Keratinocyte (primary cell): ENCODE results near the gene HUS1. TPM values are rescaled to one million over a fixed set of nuclear protein-coding genes. Genes with fewer than 3 reads are reported as not detected.
"Not testable (repeated sequence)": the region's sequence is repeated elsewhere in the genome, so short reads cannot be mapped to it uniquely, and the experiment has no call there.

ENCODE experiments used
- DNase-seq: peaks from one replicate; pipeline ENCODE4 v3.0.0-alpha.2; 2011; ENCODE audit warnings: low read depth, missing footprints, low spot score
- FAIRE-seq: peaks from 2 replicates; lab custom pipeline; 2011; peaks lifted over from hg19 to GRCh38; lab: Jason Lieb, UNC
- H2AFZ ChIP-seq: 2 replicates; pipeline ENCODE4 v1.6.0; 2012; ENCODE audit warnings: low read length, control low read depth, inconsistent platforms; ENCODE audit not compliant: control insufficient read depth
- H3K27ac ChIP-seq: 2 replicates; pipeline ENCODE4 v1.5.1; 2011; ENCODE audit warnings: low read length; ENCODE audit not compliant: control insufficient read depth, insufficient read depth
- H3K27me3 ChIP-seq: 3 replicates; pipeline ENCODE4 v1.6.0; 2011; ENCODE audit warnings: low read length; ENCODE audit not compliant: control insufficient read depth, insufficient read depth; ENCODE audit errors: extremely low read depth
- H3K36me3 ChIP-seq, 2 experiments: 2 replicates in 1 of 2; 3 replicates in 1 of 2; pipeline ENCODE4 v1.5.1; 2011; ENCODE audit warnings: low read length in 2 of 2, mild to moderate bottlenecking in 1 of 2; ENCODE audit not compliant: control insufficient read depth in 2 of 2, insufficient read depth in 2 of 2; ENCODE audit errors: extremely low read depth in 1 of 2
- H3K4me1 ChIP-seq: 3 replicates; pipeline ENCODE4 v1.5.1; 2011; ENCODE audit warnings: low read length; ENCODE audit not compliant: control insufficient read depth, insufficient read depth; ENCODE audit errors: extremely low read depth
- H3K4me2 ChIP-seq: 3 replicates; pipeline ENCODE4 v1.6.0; 2011; ENCODE audit warnings: low read depth, low read length; ENCODE audit not compliant: control insufficient read depth, insufficient read depth; ENCODE audit errors: extremely low read depth
- H3K4me3 ChIP-seq, 3 experiments: fragments of 200-600 bp in 1 of 3; sonication (generic) in 1 of 3; 2 replicates in 2 of 3; 3 replicates in 1 of 3; pipeline ENCODE4 v1.5.1; 2011 to 2016; ENCODE audit warnings: low read length in 3 of 3, mild to moderate bottlenecking in 3 of 3, control low read depth in 2 of 3, inconsistent platforms in 1 of 3, low read depth in 1 of 3, mixed read lengths in 1 of 3, mixed run types in 1 of 3, moderate library complexity in 1 of 3; ENCODE audit not compliant: control insufficient read depth in 2 of 3, insufficient read depth in 2 of 3; ENCODE audit errors: extremely low read depth in 1 of 3
- H3K79me2 ChIP-seq: 2 replicates; pipeline ENCODE4 v1.6.0; 2012; ENCODE audit warnings: low read length; ENCODE audit not compliant: control insufficient read depth, insufficient read depth
- H3K9ac ChIP-seq: 3 replicates; pipeline ENCODE4 v1.6.0; 2011; ENCODE audit warnings: low read length; ENCODE audit not compliant: control insufficient read depth, insufficient read depth; ENCODE audit errors: extremely low read depth
- H3K9me1 ChIP-seq: 3 replicates; pipeline ENCODE4 v1.6.0; 2011; ENCODE audit warnings: low read length; ENCODE audit not compliant: control insufficient read depth, insufficient read depth; ENCODE audit errors: extremely low read depth
- H3K9me3 ChIP-seq: 2 replicates; pipeline ENCODE4 v1.5.1; 2012; ENCODE audit warnings: low read depth, low read length; ENCODE audit not compliant: control insufficient read depth
- H4K20me1 ChIP-seq: 3 replicates; pipeline ENCODE4 v1.6.0; 2011; ENCODE audit warnings: low read length; ENCODE audit not compliant: control insufficient read depth, insufficient read depth; ENCODE audit errors: extremely low read depth
- CTCF ChIP-seq, 3 experiments: IDR thresholded peaks in 1 of 3; conservative IDR thresholded peaks in 1 of 3; optimal IDR thresholded peaks in 1 of 3; 2 replicates in 2 of 3; 3 replicates in 1 of 3; pipeline versions ENCODE3 to v1.5.1; 2011; ENCODE audit warnings: low read length in 3 of 3, mild to moderate bottlenecking in 3 of 3, moderate library complexity in 2 of 3, control low read depth in 1 of 3, inconsistent platforms in 1 of 3; ENCODE audit not compliant: insufficient read depth in 2 of 3; ENCODE audit errors: extremely low read depth in 1 of 3
- EZH2 ChIP-seq: IDR thresholded peaks from one replicate; pipeline ENCODE4 v1.6.1; 2012; ENCODE audit warnings: inconsistent platforms, mild to moderate bottlenecking, low read length, moderate library complexity
- dilution Hi-C: fragments of 300-500 bp; cut with MboI; formaldehyde crosslinking; loops from one replicate; pipeline ENCODE4 v1.7.0; 2020; ENCODE audit warnings: low sequenced_read_pairs; ENCODE audit not compliant: extremely low pct_ligation_motif_present
- polyA plus RNA-seq, 5 experiments: library from polyadenylated mRNA; depleted of rRNA in 3 of 5; stranded (reverse) in 3 of 5; stranded (forward) in 1 of 5; unstranded in 1 of 5; fragments of >200 nt; gene quantifications; 1 replicate in 1 of 5; 2 replicates in 3 of 5; 3 replicates in 1 of 5; pipeline versions ENCODE4 v1.2.1 to v1.2.3, GENCODE V29; 2011 to 2012; ENCODE audit warnings: missing spikeins in 2 of 5, low read depth in 1 of 5, low replicate concordance in 1 of 5

Gene HUS1
- polyA plus RNA-seq, 1 donor (not counting 4 experiments of a cell fraction or from before 2014, with no cell fraction given) = 36.3 TPM

GRCh38 chr7:47988496-47989386 is 9.3 kb upstream of the HUS1 start:
- Histone ChIP-seq H2AFZ (no peak overlapping the region), H3K4me1 (peaks cover 10% of the 10 kb centered on the region), H3K27me3 (no peaks in the 10 kb centered on the region), H3K4me2 (no peak overlapping the region), H3K9ac (no peak overlapping the region), H3K4me3 (no peak overlapping the region), H3K79me2 (no peaks in the 10 kb centered on the region), H3K9me3 (no peaks in the 10 kb centered on the region), H4K20me1 (no peaks in the 10 kb centered on the region), H3K36me3 (no peaks in the 10 kb centered on the region), H3K27ac (no peak overlapping the region), H3K9me1 (no peaks in the 10 kb centered on the region)
- DNase-seq = no peak
- dilution Hi-C loops = no loop called here
- FAIRE-seq = no peak
- TF ChIP-seq EZH2 (no peak), CTCF (optimal IDR thresholded peaks at IDR 0.05 in 1 of 3, IDR thresholded peaks at IDR 0.05 in 1 of 3, conservative IDR thresholded peaks at IDR 0.05 in 1 of 3; ENCODE audit: extremely low read depth in 1 of 3, insufficient read depth in 2 of 3, low read length in 3 of 3) (peak; percentile 34 to 42 (median 42))

GRCh38 chr7:47982610-47983009 is 3.2 kb upstream of the HUS1 start:
- no peak overlapping the region for H3K9ac ChIP-seq
- peaks cover 7% of the 10 kb centered on the region for H3K4me1 ChIP-seq
- H4K20me1 ChIP-seq = no peaks in the 10 kb centered on the region
- H3K79me2 ChIP-seq = peaks cover 11% of the 10 kb centered on the region
- no peaks in the 10 kb centered on the region for H3K36me3 ChIP-seq
- no peak for TF ChIP-seq CTCF (optimal IDR thresholded peaks at IDR 0.05 in 1 of 3, IDR thresholded peaks at IDR 0.05 in 1 of 3, conservative IDR thresholded peaks at IDR 0.05 in 1 of 3; ENCODE audit: extremely low read depth in 1 of 3, insufficient read depth in 2 of 3, low read length in 3 of 3)
- no peak for TF ChIP-seq EZH2
- DNase-seq (no peak), FAIRE-seq (no peak)
- no peak overlapping the region for H2AFZ ChIP-seq
- no peak overlapping the region for H3K4me2 ChIP-seq
- no peak overlapping the region for H3K27ac ChIP-seq
- H3K9me1 ChIP-seq = no peaks in the 10 kb centered on the region
- H3K9me3 ChIP-seq = no peaks in the 10 kb centered on the region
- dilution Hi-C loops = no loop called here
- no peak overlapping the region for H3K4me3 ChIP-seq
- H3K27me3 ChIP-seq = no peaks in the 10 kb centered on the region

- H3K4me3 ChIP-seq, H4K20me1 ChIP-seq, DNase-seq, H2AFZ ChIP-seq, H3K9me1 ChIP-seq, H3K9ac ChIP-seq, H3K27me3 ChIP-seq, H3K27ac ChIP-seq, H3K9me3 ChIP-seq, FAIRE-seq, H3K4me2 ChIP-seq, H3K4me1 ChIP-seq, dilution Hi-C loops: not testable (repeated sequence)
- H3K79me2 ChIP-seq = peaks cover 11% of the 10 kb centered on the region
- peaks cover 8 to 13% of the 10 kb centered on the region in 2 experiments for H3K36me3 ChIP-seq
Observed at GRCh38 chr7:47980648-47981047, 1.2 kb upstream of the HUS1 start.
